Measurements from ENCODE around the gene ZCCHC10.

Gene ZCCHC10

GRCh38 chr5:132971483-132972435 lies 54.6 kb downstream of the ZCCHC10 start:
- Histone ChIP-seq H3F3A (ENCODE audit: insufficient read depth) (no peaks in the 10 kb centered on the region), H3K9me3 (ENCODE audit: insufficient read depth, low read length) (no peaks in the 10 kb centered on the region), H4K20me1 (ENCODE audit: low read depth, low read length) (no peaks in the 10 kb centered on the region), H3K9me2 (replicated peaks; ENCODE audit: insufficient read depth, low read length) (no peaks in the 10 kb centered on the region), H3K4me2 (ENCODE audit: low read depth, low read length, poor library complexity, severe bottlenecking) (no peak overlapping the region), H3K36me3 (ENCODE audit: low read length) (no peaks in the 10 kb centered on the region), H3K4me3 (ENCODE audit: insufficient read depth, low read length, poor library complexity, severe bottlenecking) (no peak overlapping the region), H2AFZ (ENCODE audit: low read depth, low read length, severe bottlenecking) (no peak overlapping the region), H3K79me2 (ENCODE audit: insufficient read depth, low read length) (no peaks in the 10 kb centered on the region), H3K9ac (ENCODE audit: low read length) (no peak overlapping the region), H3K27me3 (ENCODE audit: low read length) (no peaks in the 10 kb centered on the region), H3K27ac (ENCODE audit: low read depth, low read length) (no peak overlapping the region)
- TF ChIP-seq EZH2phosphoT487 (conservative IDR thresholded peaks at IDR 0.05; ENCODE audit: low read length) (no peak), CTCF (IDR thresholded peaks at IDR 0.05; ENCODE audit: insufficient read depth, low read length, poor library complexity, severe bottlenecking) (no peak)

GRCh38 chr5:132965120-132965519 lies 61.2 kb downstream of the ZCCHC10 start:
- H3K9me3 ChIP-seq (ENCODE audit: insufficient read depth, low read length): no peaks in the 10 kb centered on the region
- no peak overlapping the region for H2AFZ ChIP-seq (ENCODE audit: low read depth, low read length, severe bottlenecking)
- H3K4me3 ChIP-seq (ENCODE audit: insufficient read depth, low read length, poor library complexity, severe bottlenecking): no peak overlapping the region
- TF ChIP-seq EZH2phosphoT487 (conservative IDR thresholded peaks at IDR 0.05; ENCODE audit: low read length) (no peak), CTCF (IDR thresholded peaks at IDR 0.05; ENCODE audit: insufficient read depth, low read length, poor library complexity, severe bottlenecking) (no peak)
- no peak overlapping the region for H3K9ac ChIP-seq (ENCODE audit: low read length)
- no peak overlapping the region for H3K27ac ChIP-seq (ENCODE audit: low read depth, low read length)
- H3K4me2 ChIP-seq (ENCODE audit: low read depth, low read length, poor library complexity, severe bottlenecking): no peak overlapping the region
- no peaks in the 10 kb centered on the region for H3K27me3 ChIP-seq (ENCODE audit: low read length)
- no peaks in the 10 kb centered on the region for H3K9me2 ChIP-seq (replicated peaks; ENCODE audit: insufficient read depth, low read length)
- H3K36me3 ChIP-seq (ENCODE audit: low read length): no peaks in the 10 kb centered on the region
- H3F3A ChIP-seq (ENCODE audit: insufficient read depth): peaks cover 13% of the 10 kb centered on the region
- H4K20me1 ChIP-seq (ENCODE audit: low read depth, low read length): no peaks in the 10 kb centered on the region; the same call in 1 of the 2 replicates
- peaks cover 30% of the 10 kb centered on the region for H3K79me2 ChIP-seq (ENCODE audit: insufficient read depth, low read length)

GRCh38 chr5:132963171-132964104 lies 62.9 kb downstream of the ZCCHC10 start, which contains the start of gene AFF4:
AFF4 (minus strand) TSS chr5:132963634; CDS start chr5:132937189, 26,445 bp downstream.
- Histone ChIP-seq H3K4me2 (ENCODE audit: low read depth, low read length, poor library complexity, severe bottlenecking) (peak within 1 kb of the TSS; percentile 79), H3K9me2 (replicated peaks; ENCODE audit: insufficient read depth, low read length) (no peaks in the 10 kb centered on the region), H3K79me2 (ENCODE audit: insufficient read depth, low read length) (peaks cover 47% of the 10 kb centered on the region), H4K20me1 (ENCODE audit: low read depth, low read length) (no peaks in the 10 kb centered on the region; the same call in 1 of the 2 replicates), H3K9ac (ENCODE audit: low read length) (peak within 1 kb of the TSS; percentile 76), H3K9me3 (ENCODE audit: insufficient read depth, low read length) (no peaks in the 10 kb centered on the region), H3K27ac (ENCODE audit: low read depth, low read length) (peak within 1 kb of the TSS; percentile 48), H2AFZ (ENCODE audit: low read depth, low read length, severe bottlenecking) (peak within 1 kb of the TSS; percentile 89), H3K36me3 (ENCODE audit: low read length) (no peaks in the 10 kb centered on the region), H3F3A (ENCODE audit: insufficient read depth) (peaks cover 13% of the 10 kb centered on the region), H3K4me3 (ENCODE audit: insufficient read depth, low read length, poor library complexity, severe bottlenecking) (peak within 1 kb of the TSS; percentile 62), H3K27me3 (ENCODE audit: low read length) (no peaks in the 10 kb centered on the region)
- no peak for TF ChIP-seq CTCF (IDR thresholded peaks at IDR 0.05; ENCODE audit: insufficient read depth, low read length, poor library complexity, severe bottlenecking)
- TF ChIP-seq EZH2phosphoT487 (conservative IDR thresholded peaks at IDR 0.05; ENCODE audit: low read length): no peak

Measured in SU-DHL-6 (cell line).